OCI-LY1 (cell line): ENCODE results near the gene HOXC11.

Experiments used
- H2AFZ ChIP-seq: fragments of 200-600 bp; sonication (generic), shearing (Covaris generic); 2 replicates; pipeline ENCODE4 v1.6.0; 2014; ENCODE audit warnings: antibody characterized with exemption, mild to moderate bottlenecking, low read length
- H3F3A ChIP-seq: fragments of 200-600 bp; sonication (generic), shearing (Covaris generic); 2 replicates; pipeline ENCODE4 v1.6.0; 2014; ENCODE audit warnings: mild to moderate bottlenecking, antibody characterized with exemption, low read length, moderate library complexity; ENCODE audit not compliant: insufficient read depth
- H3K27ac ChIP-seq: fragments of 200-600 bp; sonication (generic); 2 replicates; pipeline ENCODE4 v1.5.1; 2014; ENCODE audit warnings: low read length, mixed run types, mild to moderate bottlenecking, low read depth; ENCODE audit not compliant: poor library complexity, severe bottlenecking
- H3K27me3 ChIP-seq: fragments of 200-600 bp; sonication (generic); 2 replicates; pipeline ENCODE4 v1.6.0; 2014; ENCODE audit warnings: antibody characterized with exemption, mild to moderate bottlenecking, low read length, moderate library complexity; ENCODE audit not compliant: insufficient read depth
- H3K36me3 ChIP-seq: fragments of 200-600 bp; sonication (generic); 2 replicates; pipeline ENCODE4 v1.6.1; 2014; ENCODE audit warnings: mild to moderate bottlenecking, antibody characterized with exemption, low read length, moderate library complexity, mixed read lengths; ENCODE audit not compliant: insufficient read depth
- H3K4me1 ChIP-seq: fragments of 200-600 bp; sonication (generic); 2 replicates; pipeline ENCODE4 v1.5.1; 2014; ENCODE audit warnings: mild to moderate bottlenecking, low read length, moderate library complexity; ENCODE audit not compliant: insufficient read depth, severe bottlenecking
- H3K4me2 ChIP-seq: fragments of 200-600 bp; sonication (generic), shearing (Covaris generic); 2 replicates; pipeline ENCODE4 v1.6.1; 2014; ENCODE audit warnings: low read length
- H3K4me3 ChIP-seq: fragments of 200-600 bp; sonication (generic); 2 replicates; pipeline ENCODE4 v1.5.1; 2014; ENCODE audit warnings: low read length, low read depth, mild to moderate bottlenecking, mixed read lengths; ENCODE audit not compliant: poor library complexity, severe bottlenecking
- H3K79me2 ChIP-seq: fragments of 200-600 bp; shearing (Covaris generic); 2 replicates; pipeline ENCODE4 v1.6.1; 2016; ENCODE audit warnings: mixed run types, low read length, mixed read lengths; ENCODE audit not compliant: insufficient read depth
- H3K9ac ChIP-seq: fragments of 200-600 bp; sonication (generic), shearing (Covaris generic); 2 replicates; pipeline ENCODE4 v1.6.1; 2014; ENCODE audit warnings: mild to moderate bottlenecking, low read length, mixed read lengths
- H3K9me2 ChIP-seq: fragments of 200-600 bp; sonication (generic), shearing (Covaris generic); 2 replicates; pipeline ENCODE4 v1.6.1; 2014; ENCODE audit warnings: low read depth, mild to moderate bottlenecking, low read length, mixed read lengths
- H3K9me3 ChIP-seq: fragments of 200-600 bp; shearing (Covaris generic); 2 replicates; pipeline ENCODE4 v1.6.1; 2014; ENCODE audit warnings: low read length, mixed read lengths
- H4K20me1 ChIP-seq: fragments of 200-600 bp; sonication (generic), shearing (Covaris generic); 2 replicates; pipeline ENCODE4 v1.6.0; 2016; ENCODE audit warnings: mild to moderate bottlenecking, low read length; ENCODE audit not compliant: insufficient read depth
- CTCF ChIP-seq: fragments of 200-600 bp; sonication (generic), shearing (Covaris generic); IDR thresholded peaks from 2 replicates; pipeline ENCODE4 v1.5.1; 2017; ENCODE audit warnings: mild to moderate bottlenecking, antibody characterized with exemption, low read length, moderate library complexity, mixed read lengths
- EZH2 ChIP-seq: fragments of 200-600 bp; sonication (generic), shearing (Covaris generic); IDR thresholded peaks from 2 replicates; pipeline ENCODE4 v1.8.0; 2017; ENCODE audit warnings: borderline replicate concordance, mixed run types, mild to moderate bottlenecking, antibody characterized with exemption, low read length, moderate library complexity, mixed read lengths

HOXC11 gene

GRCh38 chr12:54006559-54007220 is 33.8 kb downstream of the HOXC11 start:
- H3K9me2 ChIP-seq, result no peaks in the 10 kb centered on the region
- H3K4me2 ChIP-seq, result peak overlapping the region; percentile 50; the same call in 1 of the 2 replicates
- H3K27ac ChIP-seq, result no peak overlapping the region
- TF ChIP-seq EZH2, result no peak
- TF ChIP-seq CTCF, result no peak
- H4K20me1 ChIP-seq, result no peaks in the 10 kb centered on the region
- H3K9me3 ChIP-seq, result no peaks in the 10 kb centered on the region
- no peak overlapping the region for H2AFZ ChIP-seq
- H3K4me1 ChIP-seq, result peaks cover 6% of the 10 kb centered on the region
- no peaks in the 10 kb centered on the region for H3K79me2 ChIP-seq
- H3K36me3 ChIP-seq, result no peaks in the 10 kb centered on the region
- no peaks in the 10 kb centered on the region for H3F3A ChIP-seq
- no peak overlapping the region for H3K4me3 ChIP-seq
- 0 out of 2 replicates have a peak, but pooled peaks cover 6% of the 10 kb centered on the region for H3K27me3 ChIP-seq
- H3K9ac ChIP-seq, result no peak overlapping the region; the same call in 1 of the 2 replicates

GRCh38 chr12:54007538-54008259 is 34.8 kb downstream of the HOXC11 start:
- Histone ChIP-seq H3F3A (no peaks in the 10 kb centered on the region), H3K36me3 (no peaks in the 10 kb centered on the region), H3K9me2 (no peaks in the 10 kb centered on the region), H3K9me3 (no peaks in the 10 kb centered on the region), H3K9ac (no peak overlapping the region), H3K4me2 (no peak overlapping the region), H3K27ac (no peak overlapping the region), H2AFZ (no peak overlapping the region), H3K27me3 (peaks cover 7% of the 10 kb centered on the region; the same call in 1 of the 2 replicates), H4K20me1 (no peaks in the 10 kb centered on the region), H3K4me3 (no peak overlapping the region), H3K4me1 (peaks cover 6% of the 10 kb centered on the region), H3K79me2 (no peaks in the 10 kb centered on the region)
- TF ChIP-seq CTCF (no peak), EZH2 (no peak)

- Histone ChIP-seq H3K27me3 (peaks cover 10% of the 10 kb centered on the region; the same call in 1 of the 2 replicates), H4K20me1 (no peaks in the 10 kb centered on the region), H3K4me3 (no peak overlapping the region), H3K36me3 (no peaks in the 10 kb centered on the region), H3F3A (no peaks in the 10 kb centered on the region), H3K9ac (no peak overlapping the region), H3K79me2 (no peaks in the 10 kb centered on the region), H3K4me2 (no peak overlapping the region), H3K4me1 (peaks cover 6% of the 10 kb centered on the region), H3K27ac (no peak overlapping the region), H2AFZ (no peak overlapping the region), H3K9me2 (no peaks in the 10 kb centered on the region), H3K9me3 (no peaks in the 10 kb centered on the region)
- TF ChIP-seq EZH2 (no peak), CTCF (no peak)
These were observed 35.3 kb downstream of the HOXC11 start for GRCh38 chr12:54008260-54008552.
